ENCODE data around the gene GPHB5.
A peak's percentile ranks its signal among the peaks of the same experiment; 100 is the strongest.
"Not testable (repeated sequence)": the region's sequence is repeated elsewhere in the genome, so short reads cannot be mapped to it uniquely, and the experiment has no call there.

Gene GPHB5

GRCh38 chr14:63318835-63319234 lies at the start of gene GPHB5:
Gene GPHB5, minus strand, starts transcription at chr14:63318935. Its CDS starts 1,086 bp downstream, at chr14:63317849.
- DNase-seq: no peak

- DNase-seq: no peak
Measured at GRCh38 chr14:63367742-63368364, 49.1 kb upstream of the GPHB5 start.

- no peak for DNase-seq
Measured at GRCh38 chr14:63362389-63362819, 43.7 kb upstream of the GPHB5 start.

GRCh38 chr14:63361790-63362189 lies 43.1 kb upstream of the GPHB5 start:
- DNase-seq: no peak

- DNase-seq: no peak
Measured at GRCh38 chr14:63357841-63358240, 39.1 kb upstream of the GPHB5 start.

- DNase-seq: no peak
Measured at GRCh38 chr14:63345826-63346225, 27.1 kb upstream of the GPHB5 start.

GRCh38 chr14:63344336-63344735 lies 25.6 kb upstream of the GPHB5 start:
- DNase-seq: no peak

GRCh38 chr14:63343878-63344277 lies 25.1 kb upstream of the GPHB5 start:
- DNase-seq: no peak

GRCh38 chr14:63342371-63342770 lies 23.6 kb upstream of the GPHB5 start:
- DNase-seq: no peak

- no peak for DNase-seq
Measured at GRCh38 chr14:63328787-63329737, 10.3 kb upstream of the GPHB5 start.

GRCh38 chr14:63326840-63327239 lies 8.1 kb upstream of the GPHB5 start:
- no peak for DNase-seq

- no peak for DNase-seq
Measured at GRCh38 chr14:63322897-63323573, 4.3 kb upstream of the GPHB5 start.

- no peak for DNase-seq
Measured at GRCh38 chr14:63322472-63322871, 3.7 kb upstream of the GPHB5 start.

GRCh38 chr14:63308723-63309317 lies 9.9 kb downstream of the GPHB5 start:
- peak; percentile 37 for DNase-seq

- not testable (repeated sequence) for DNase-seq
Measured at GRCh38 chr14:63304429-63304828, 14.3 kb downstream of the GPHB5 start.

- no peak for DNase-seq
Measured at GRCh38 chr14:63301891-63302534, 16.7 kb downstream of the GPHB5 start.

- no peak for DNase-seq
Measured at GRCh38 chr14:63300854-63301253, 17.9 kb downstream of the GPHB5 start.

GRCh38 chr14:63299351-63300110 lies 19.2 kb downstream of the GPHB5 start:
- no peak for DNase-seq

GRCh38 chr14:63297372-63298063 lies 21.2 kb downstream of the GPHB5 start:
- no peak for DNase-seq

- no peak for DNase-seq
Measured at GRCh38 chr14:63296060-63296563, 22.6 kb downstream of the GPHB5 start.

- no peak for DNase-seq
Measured at GRCh38 chr14:63295231-63295685, 23.5 kb downstream of the GPHB5 start.

Data from NCI-H1105 (cell line).